ENCODE results near the gene PSEN2. TPM values are rescaled to one million over a fixed set of nuclear protein-coding genes. Genes with fewer than 3 reads are reported as not detected.

The PSEN2 gene
- total and polyA plus RNA-seq, 2 of the 8 experiments (the other 6 are each of a cell fraction or from before 2014, with no cell fraction given), result 22.9 to 29.0 TPM

GRCh38 chr1:226890331-226891108 is 20.1 kb downstream of the PSEN2 start:
- Histone ChIP-seq H2BK15ac (ENCODE audit: low read length) (no peak overlapping the region), H2BK20ac (ENCODE audit: low read length) (no peak overlapping the region), H4K5ac (ENCODE audit: insufficient read length, low read depth, low read length) (no peak overlapping the region), H3K27me3 (replicated peaks in 1 of 4; ENCODE audit: control insufficient read depth in 3 of 4, extremely low read depth in 1 of 4, insufficient read depth in 3 of 4, low read length in 3 of 4) (no peaks in the 10 kb centered on the region), H3K4me3 (ENCODE audit: extremely low read depth in 1 of 4, insufficient read depth in 2 of 4, low read depth in 3 of 4, low read length in 4 of 4) (no peak overlapping the region), H4K8ac (ENCODE audit: extremely low read depth, insufficient read depth, low read length) (no peak overlapping the region), H3K4ac (replicated peaks; ENCODE audit: insufficient read length, low read depth, low read length) (no peak overlapping the region), H3K9me3 (ENCODE audit: insufficient read depth in 2 of 2, low read depth in 1 of 2, low read length in 1 of 2) (no peaks in the 10 kb centered on the region), H3K18ac (ENCODE audit: extremely low read depth, low read length) (no peak overlapping the region), H2BK120ac (replicated peaks; ENCODE audit: low read depth, low read length) (no peak overlapping the region), H2AK5ac (ENCODE audit: low read depth, low read length) (no peak overlapping the region), H2AFZ (ENCODE audit: low read length) (no peak overlapping the region), H2BK12ac (ENCODE audit: low read depth, low read length) (no peak overlapping the region), H3K36me3 (ENCODE audit: control insufficient read depth in 2 of 4, insufficient read depth in 4 of 4, low read length in 3 of 4) (peaks cover 6 to 13% (median 11%) of the 10 kb centered on the region in 4 experiments; a peak in 5 of 8 replicates), H3K9ac (replicated peaks in 1 of 4; ENCODE audit: extremely low read depth in 1 of 4, low read depth in 3 of 4, low read length in 3 of 4) (no peak overlapping the region), H3K56ac (replicated peaks; ENCODE audit: insufficient read length, low read depth, low read length) (no peak overlapping the region), H3K4me1 (replicated peaks in 1 of 4; ENCODE audit: control insufficient read depth in 3 of 4, insufficient read depth in 4 of 4, low read length in 3 of 4) (no peaks in the 10 kb centered on the region), H3K79me1 (ENCODE audit: low read depth, low read length) (no peaks in the 10 kb centered on the region), H3K23ac (ENCODE audit: insufficient read length) (no peak overlapping the region), H3K27ac (ENCODE audit: low read depth, low read length) (no peak overlapping the region), H3K14ac (ENCODE audit: insufficient read length) (no peak overlapping the region), H3K79me2 (ENCODE audit: control insufficient read depth in 1 of 2, insufficient read depth in 2 of 2, low read length in 2 of 2) (no peaks in the 10 kb centered on the region), H4K20me1 (replicated peaks in 1 of 2; ENCODE audit: control insufficient read depth in 1 of 2, insufficient read depth in 2 of 2, low read length in 2 of 2) (peaks cover 0 to 3% of the 10 kb centered on the region in 2 experiments), H2BK5ac (ENCODE audit: low read depth, low read length) (no peak overlapping the region; the same call in 1 of the 2 replicates), H4K91ac (replicated peaks; ENCODE audit: insufficient read length, low read length) (no peak overlapping the region), H3K4me2 (ENCODE audit: insufficient read depth in 1 of 2, low read depth in 2 of 2, low read length in 2 of 2) (no peak overlapping the region), H3K23me2 (ENCODE audit: low read depth, low read length) (no peaks in the 10 kb centered on the region)
- no peak for DNase-seq (ENCODE audit: low read depth in 1 of 2, low spot score in 2 of 2)
- no peak for FAIRE-seq
- TF ChIP-seq TEAD4 (IDR thresholded peaks at IDR 0.05; ENCODE audit: low read depth, low read length) (peak; percentile 80), FOSL1 (IDR thresholded peaks at IDR 0.05; ENCODE audit: insufficient read depth, low read depth, low read length) (no peak)
- CTCF ChIA-PET (ENCODE audit: partially characterized antibody), result no interaction called here
- POLR2A ChIA-PET (ENCODE audit: partially characterized antibody), result interaction anchor here (1.1 to 1.2 kb wide), 2 partner anchors 8 to 19 kb away, joined by 3 to 4 read pairs; no protein-coding TSS in a partner anchor
- WGBS, 2 experiments (ENCODE audit: extremely low coverage in 1 of 2, insufficient coverage in 1 of 2, insufficient read length in 1 of 2, insufficient replicate concordance in 2 of 2, low coverage in 1 of 2, low lambda C conversion rate in 2 of 2, missing lambda C conversion rate in 1 of 2), result 87% methylated on average over 22 of the region's 22 CpGs; no CpG with 5 or more reads in 1 of the 2 experiments
